Posterior vena cava (tissue), 2 donors: ENCODE measurements around the gene PIF1. TPM values are rescaled to one million over a fixed set of nuclear protein-coding genes. Genes with fewer than 3 reads are reported as not detected.
A peak's percentile ranks its signal among the peaks of the same experiment; 100 is the strongest.

Source experiments
- DNase-seq: peaks from one replicate; pipeline ENCODE4 v3.0.0-alpha.2; 2020; ENCODE audit warnings: low spot score
- intact Hi-C, 2 donors: fragments of 100-400 bp; cut with DNase I; formaldehyde crosslinking; loops; one replicate each; pipeline versions ENCODE4 v1.14.1 to v1.14.2; 2022 to 2023
- total RNA-seq, 2 donors: library from RNA; stranded (reverse); fragmentation: NEBNext Ultra II Directional; extraction: Animal tissue kit (Norgen Biotek cat#: 25700); gene quantifications; one replicate each; pipeline ENCODE4 v1.2.1, GENCODE V29; 2021
- donor health status: DM: yes; HTN: yes; CAD: no.
- donor health status: DM: yes; HTN: yes; CAD: no.

PIF1 gene
- total RNA-seq, 2 donors from 2014 or later: 0.95 to 1.9 TPM

DNA sequence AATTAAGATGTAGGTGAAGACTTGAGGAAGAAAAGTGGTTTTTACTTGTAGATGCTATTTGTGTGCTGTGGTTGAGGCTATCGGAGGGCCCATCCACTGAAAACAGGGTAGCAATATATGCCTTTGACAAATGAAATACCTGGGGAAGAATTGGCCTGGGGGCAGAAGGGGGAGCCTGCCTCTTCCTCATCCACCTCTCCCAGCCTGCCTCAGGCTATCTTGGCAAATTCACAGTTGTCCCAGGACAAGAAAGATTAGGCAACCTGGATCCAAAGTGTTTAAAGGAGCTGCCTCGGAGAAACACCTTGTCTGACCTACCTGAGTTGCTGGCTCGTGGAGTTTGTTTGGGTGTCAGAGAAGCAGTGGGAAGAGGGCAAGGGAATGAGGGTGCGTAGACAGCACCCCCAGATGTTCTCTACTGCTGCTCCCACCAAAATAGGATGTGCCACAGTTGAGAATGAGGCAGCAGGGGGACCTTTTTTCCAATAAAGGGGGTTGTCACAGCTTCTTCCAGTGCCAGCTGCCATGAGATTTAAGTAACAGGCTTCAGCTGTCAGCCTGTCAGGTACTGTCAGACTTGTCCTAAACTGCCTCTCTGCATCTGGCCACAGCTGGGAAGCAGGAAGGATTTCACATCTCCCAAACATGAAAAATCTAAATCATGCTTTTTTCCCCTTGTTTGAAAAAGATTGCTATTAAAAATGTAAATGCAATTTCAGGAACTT, 25.5 kb upstream of the PIF1 start:
- no peak for DNase-seq
- intact Hi-C loops: loop anchor here in 1 of 2 donors (5.0 kb wide), 1 partner anchor 171 kb away; no protein-coding TSS in a partner anchor

DNA sequence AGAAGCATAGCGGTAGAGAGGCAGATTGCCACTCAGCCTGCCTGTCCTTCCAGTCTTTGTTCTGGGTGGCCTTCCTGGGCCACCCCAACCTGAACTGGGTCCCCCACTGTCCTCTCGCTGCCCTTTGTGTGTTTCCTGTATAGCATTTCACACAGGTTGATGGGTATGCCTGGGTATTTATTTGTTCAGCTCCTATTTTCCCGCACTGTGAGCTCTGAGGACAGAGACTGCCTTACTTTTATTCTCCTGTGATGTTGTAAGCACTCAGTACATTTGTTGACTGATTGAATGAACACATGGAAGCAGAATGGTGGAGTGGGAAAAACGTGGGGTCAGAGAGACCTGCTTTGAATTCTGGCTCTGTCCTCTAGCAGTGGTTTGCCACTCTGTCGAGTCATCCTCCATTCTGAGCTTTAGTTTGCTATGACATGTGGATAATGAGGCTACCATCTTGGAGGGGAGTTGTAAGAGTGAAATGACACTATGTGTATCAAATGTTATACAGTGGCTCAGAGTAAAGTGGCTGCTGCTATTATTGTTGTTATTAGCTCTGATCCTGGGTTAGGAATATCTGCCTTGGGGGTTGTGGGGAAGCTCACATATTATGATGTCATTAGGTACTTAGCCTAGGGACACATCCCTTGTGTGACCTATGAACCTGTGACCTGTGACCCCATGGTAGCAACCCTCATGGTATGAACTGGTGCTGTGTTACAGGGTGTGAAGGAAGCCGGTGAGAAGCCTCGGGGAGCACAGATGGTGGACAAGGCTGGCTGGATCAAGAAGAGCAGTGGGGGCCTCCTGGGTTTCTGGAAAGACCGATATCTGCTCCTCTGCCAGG, 22.6 kb upstream of the PIF1 start:
- intact Hi-C loops: loop anchor here in 1 of 2 donors (10.0 kb wide), 1 partner anchor 47 kb away; no protein-coding TSS in a partner anchor
- no peak for DNase-seq

DNA sequence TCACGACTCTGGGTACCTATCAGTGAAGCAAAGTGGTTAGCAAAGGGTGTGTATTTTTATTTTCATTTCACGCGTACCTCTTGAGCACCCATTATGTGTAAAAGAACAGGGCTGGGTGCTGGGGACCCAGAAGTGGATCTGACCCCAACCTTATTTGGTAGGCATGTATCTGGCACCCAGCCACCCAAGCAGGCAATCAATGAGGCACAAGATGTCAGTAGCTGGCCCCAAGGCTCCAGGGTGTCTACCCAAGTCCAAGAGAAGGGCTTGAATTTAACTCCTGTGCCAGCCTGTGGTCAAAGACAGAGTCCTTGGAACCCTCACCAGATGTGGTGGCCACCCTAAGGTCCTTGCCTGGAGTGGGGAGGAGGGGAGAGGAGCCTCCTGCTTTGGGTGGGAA, 22.0 kb upstream of the PIF1 start:
- no peak for DNase-seq
- intact Hi-C loops: loop anchor here in 1 of 2 donors (10.0 kb wide), 1 partner anchor 47 kb away; no protein-coding TSS in a partner anchor

DNA sequence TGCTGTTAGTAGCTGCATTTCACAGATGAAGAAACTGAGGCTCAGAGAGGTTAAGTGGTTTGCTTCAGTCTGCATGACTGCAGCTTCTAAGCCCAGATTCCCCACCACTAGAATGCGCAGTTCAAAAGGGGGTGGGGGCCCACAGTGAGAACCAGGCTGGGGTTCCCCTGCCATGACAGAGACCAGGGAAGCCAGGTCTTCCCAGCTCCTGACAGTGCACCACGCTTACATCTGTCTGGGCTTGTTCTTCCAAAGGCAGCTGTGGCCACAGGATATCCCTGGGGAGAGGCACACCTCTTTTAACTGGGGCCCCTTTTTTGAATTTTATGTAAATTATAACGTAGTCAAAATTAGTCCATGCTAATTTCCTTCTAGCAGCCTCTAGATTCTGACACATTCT, 21.6 kb upstream of the PIF1 start:
- no peak for DNase-seq
- intact Hi-C loops: loop anchor here in 1 of 2 donors (10.0 kb wide), 1 partner anchor 48 kb away; no protein-coding TSS in a partner anchor

DNA sequence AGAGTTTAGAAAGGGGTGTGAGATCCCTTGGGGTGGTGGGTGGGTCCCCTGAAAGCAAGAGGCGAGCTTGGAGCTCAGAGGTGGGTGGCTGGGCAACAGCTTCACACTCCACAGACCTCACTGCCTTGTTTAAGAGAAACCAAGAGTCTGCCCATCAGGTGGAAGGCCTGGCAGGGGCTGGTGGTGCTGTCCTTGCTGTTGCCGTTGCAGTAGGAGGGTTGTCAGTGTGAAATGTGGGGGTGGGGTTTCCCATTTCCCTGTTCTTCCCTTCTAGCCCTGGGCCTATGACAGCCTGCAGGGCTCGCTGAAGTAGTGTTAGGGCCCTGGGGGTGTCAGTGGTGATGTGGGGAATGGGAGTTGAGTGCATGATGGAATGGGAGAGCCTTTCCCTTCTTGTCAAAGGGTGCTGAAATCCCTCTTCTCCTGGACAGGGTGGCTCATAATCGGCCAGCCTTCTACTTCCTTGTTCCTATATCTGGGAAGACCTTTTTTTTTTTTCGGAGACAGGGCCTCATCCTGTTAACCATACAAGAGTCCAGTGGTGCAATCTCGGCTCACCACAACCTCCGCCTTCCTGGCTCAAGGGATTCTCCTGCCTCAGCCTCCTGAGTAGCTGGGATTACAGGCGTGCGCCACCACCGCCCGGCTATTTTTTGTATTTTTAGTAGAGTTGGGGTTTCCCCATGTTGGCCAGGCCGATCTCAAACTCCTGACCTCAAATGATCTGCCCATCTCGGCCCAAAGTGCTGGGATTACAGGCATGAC, 20.6 kb upstream of the PIF1 start:
- no peak for DNase-seq
- intact Hi-C loops: loop anchor here in 1 of 2 donors (10.0 kb wide), 1 partner anchor 49 kb away; no protein-coding TSS in a partner anchor

DNA sequence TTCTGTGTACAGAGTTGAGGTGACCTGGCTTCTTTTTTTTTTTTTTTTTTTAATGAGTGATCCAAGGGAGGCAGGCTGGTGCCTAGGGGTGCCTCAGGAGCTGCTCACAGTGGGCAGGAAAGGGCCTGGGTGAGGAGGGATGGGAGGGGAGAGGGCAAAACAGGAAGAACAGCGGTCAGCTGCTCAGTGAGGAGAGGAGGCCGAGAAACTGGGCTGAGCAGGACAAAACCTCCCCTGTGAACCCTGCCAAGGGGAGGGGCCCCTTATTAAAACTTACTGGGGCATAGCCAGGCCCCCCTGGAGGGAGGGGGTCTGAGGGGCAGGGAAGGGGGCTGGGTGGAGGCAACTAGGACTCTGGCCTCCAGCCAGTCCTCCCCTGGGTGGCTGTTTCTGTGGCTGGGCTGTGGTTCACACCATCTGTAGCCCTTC, 19.8 kb upstream of the PIF1 start:
- DNase-seq: no peak
- intact Hi-C loops: loop anchor here in 1 of 2 donors (10.0 kb wide), 1 partner anchor 50 kb away; no protein-coding TSS in a partner anchor

DNA sequence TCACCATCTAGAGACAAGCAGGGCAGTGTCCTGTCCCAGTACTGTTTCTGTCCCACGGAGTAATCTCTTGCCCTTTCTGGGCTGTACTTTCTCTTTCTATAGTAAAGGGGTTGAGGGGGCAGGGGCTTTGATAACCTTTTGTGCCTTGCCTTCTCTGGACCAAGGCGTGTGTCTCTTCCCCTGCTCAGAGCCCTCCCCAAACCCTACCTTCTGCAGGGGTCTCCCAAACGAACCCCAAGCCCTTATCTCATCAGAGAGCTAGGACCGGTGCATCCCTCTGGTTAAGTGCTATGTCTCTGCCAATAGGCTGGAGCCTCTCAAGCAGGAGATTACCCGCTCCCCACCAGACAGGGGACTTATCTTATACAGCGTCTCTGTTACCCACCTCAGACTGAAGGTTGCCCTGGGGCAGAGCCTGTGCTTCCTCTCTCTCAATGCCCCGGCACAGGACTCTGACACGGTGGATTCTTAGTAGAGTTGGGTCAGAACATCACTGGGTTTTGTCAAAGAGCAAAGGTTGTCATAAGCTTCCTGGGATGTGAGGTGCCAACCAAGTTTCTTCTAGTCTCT, 19.2 kb upstream of the PIF1 start:
- intact Hi-C loops: loop anchor here (5.0 to 10.0 kb wide), 2 partner anchors 50 to 53 kb away; no protein-coding TSS in a partner anchor
- no peak for DNase-seq

DNA sequence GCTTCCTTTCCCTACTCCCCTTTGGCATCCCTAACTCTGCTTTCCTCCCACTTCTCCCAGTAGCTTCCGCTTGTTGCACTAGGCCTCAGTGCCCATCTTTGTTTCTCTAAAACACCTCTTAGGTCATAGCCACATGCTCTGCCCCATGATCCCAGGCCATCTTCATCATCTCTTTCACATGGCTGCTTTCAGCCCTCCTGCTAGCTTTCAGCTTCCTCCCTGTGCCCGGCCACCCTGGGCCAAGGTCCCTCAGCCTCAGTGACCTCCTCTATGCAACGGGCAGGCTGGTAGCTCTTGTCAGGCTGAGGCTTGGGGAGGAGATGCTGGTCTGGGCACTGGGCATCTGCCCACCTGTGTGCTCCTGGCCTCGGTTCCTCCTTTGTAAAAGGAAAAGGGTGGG, 18.5 kb upstream of the PIF1 start:
- DNase-seq: no peak
- intact Hi-C loops: loop anchor here (5.0 to 10.0 kb wide), 2 partner anchors 51 to 53 kb away; no protein-coding TSS in a partner anchor

DNA sequence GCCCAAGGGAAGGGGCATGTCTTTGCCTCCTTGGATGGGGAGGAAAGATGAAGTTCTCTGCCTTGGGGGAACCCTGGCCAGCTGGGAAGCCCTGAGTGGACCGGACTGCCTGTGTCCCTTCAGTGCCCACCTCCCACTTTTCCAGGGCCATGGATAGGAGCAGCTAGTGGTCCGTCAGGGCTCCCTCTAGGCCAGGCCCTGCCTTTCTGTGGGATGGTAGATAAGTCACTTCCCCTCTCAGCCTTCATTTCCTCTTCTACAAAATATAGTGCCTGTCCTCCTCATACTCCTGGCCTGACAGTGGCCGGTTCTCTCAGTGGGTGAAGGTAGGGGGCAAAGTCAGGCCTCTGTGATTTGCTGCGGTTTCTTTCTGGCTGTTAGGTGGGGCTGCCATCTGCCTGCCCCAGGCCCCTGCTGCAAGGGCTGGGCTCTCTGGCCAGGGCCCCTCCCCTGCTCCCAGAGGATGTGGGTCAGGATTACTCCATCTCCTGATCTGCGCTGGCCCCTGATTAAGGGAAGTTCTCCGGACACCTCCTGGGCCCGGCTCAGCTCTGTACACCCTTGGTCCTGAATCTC, 17.6 kb upstream of the PIF1 start:
- intact Hi-C loops: loop anchor here (5.0 to 10.0 kb wide), 2 partner anchors 52 to 54 kb away; no protein-coding TSS in a partner anchor
- peak; percentile 90 for DNase-seq

DNA sequence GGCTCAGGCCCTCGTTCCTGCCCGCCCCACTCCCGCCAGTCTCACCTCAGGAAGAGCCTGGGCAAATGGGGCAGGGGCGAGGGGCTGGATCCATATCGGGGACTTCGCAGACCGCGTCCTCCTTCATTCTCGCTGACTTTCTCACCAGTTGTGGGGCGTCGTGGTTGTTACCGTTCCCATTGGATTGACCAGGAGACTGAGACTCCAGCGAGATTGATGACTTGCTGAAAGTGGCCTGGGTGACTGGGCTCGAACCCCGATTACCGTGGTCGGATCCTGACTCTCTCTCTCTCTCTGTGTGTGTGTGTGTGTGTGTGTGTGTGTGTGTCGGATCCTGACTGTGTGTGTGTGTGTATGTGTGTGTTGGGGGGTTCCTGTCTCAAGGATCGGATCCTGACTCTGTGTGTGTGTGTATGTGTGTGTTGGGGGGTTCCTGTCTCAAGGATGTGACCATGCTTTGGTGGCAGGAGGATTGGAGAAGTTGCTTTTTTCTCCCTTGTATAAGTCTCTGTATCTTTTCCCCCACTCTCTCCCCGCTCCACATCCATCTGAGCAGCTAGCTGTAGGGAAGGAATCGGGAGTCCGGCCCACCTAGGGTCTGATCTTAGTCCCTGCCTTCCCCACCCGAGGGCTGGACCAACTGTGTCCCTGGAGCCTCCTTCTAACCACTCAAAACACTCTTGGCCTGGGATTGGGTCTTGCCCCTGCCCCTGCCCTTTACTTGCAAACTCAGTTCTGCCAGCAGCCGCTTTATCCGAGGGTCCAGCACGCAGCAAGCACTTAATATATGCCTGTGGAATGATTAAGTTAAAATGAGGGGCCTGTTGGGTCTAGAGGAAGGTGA, 16.9 kb upstream of the PIF1 start:
- no peak for DNase-seq
- intact Hi-C loops: loop anchor here (5.0 to 10.0 kb wide), 2 partner anchors 52 to 55 kb away; no protein-coding TSS in a partner anchor

DNA sequence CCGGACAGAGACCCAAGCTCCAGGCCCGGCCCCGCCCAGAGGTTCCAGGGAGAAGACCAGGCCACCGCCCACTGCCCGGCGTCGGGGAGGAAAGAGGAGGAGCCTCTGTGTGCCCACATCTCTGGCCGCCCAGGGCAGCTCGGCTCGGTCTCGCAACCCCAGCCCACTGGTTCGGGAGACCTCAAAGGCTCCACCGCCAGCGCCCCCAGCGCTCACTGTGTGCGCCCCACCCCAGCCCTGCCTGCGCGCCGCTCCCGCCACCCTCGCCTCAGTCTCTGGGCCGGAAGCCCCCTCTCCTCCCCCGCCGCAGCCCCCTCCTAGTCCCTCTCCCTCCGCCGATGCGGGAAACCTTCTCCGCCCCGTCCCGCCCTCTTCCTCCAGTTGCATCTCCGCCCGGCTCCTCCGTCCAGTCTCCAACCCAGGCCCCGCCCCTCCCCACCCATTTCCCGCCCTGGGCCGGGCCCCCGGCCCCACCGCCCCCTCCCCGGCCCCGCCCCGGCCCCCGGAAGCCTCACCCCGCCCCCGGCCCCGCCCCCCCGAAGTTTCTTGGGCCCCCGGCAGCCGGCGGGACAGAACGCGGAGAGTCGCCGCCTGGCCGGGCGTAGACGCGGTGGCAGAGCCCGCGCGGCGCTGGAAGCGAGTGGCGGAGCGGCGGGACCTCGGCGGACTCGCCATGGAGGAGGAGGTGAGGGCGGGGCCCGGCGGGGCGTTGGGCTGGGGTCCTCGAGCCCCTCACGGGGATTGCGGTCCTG, 16.1 kb upstream of the PIF1 start, which contains the start of gene PLEKHO2:
PLEKHO2 (plus strand) TSS at position 572 of the 752 bp plus-strand sequence; CDS start at position 674, 102 bp downstream.
- intact Hi-C loops: loop anchor here (5.0 to 10.0 kb wide), 2 partner anchors 53 to 56 kb away; no protein-coding TSS in a partner anchor

DNA sequence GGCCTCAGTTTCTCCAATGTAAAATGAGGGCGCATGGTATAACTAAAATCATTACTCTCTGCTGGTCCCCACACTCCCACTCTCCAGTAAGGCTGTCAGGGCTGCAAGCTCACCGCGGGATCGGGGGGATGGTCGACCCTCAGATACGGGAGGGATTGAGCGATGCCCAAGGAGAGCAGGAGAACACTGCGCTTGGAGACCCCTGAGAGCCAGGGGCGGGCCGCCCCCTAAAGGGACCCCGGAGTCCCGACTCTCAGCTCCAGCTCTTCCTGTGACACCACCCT, 15.6 kb upstream of the PIF1 start:
- DNase-seq: no peak
- intact Hi-C loops: loop anchor here (5.0 to 10.0 kb wide), 2 partner anchors 54 to 56 kb away; no protein-coding TSS in a partner anchor

More for the DNA sequence above, 16.1 kb upstream of the PIF1 start, which contains the start of gene PLEKHO2:
- DNase-seq: peak; percentile 99

DNA sequence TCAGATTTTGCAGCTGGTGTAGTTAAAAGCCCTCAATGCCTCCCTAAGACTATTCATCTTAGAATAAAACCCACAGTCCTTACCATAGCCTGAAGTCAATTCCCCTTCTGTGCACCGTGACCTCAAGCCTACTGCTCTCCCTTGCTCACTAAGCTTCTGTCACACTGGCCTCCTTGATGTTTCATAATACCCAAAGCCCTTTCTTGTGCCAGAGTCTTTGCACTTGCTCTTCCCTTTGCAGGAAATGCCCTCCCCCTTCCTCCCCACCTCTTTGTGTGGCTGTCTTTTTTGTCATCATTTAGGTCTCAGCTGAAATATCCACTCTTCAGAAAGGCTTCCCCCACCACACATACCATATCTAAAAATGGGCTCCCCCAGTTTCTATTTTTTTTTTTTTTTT, 12.1 kb upstream of the PIF1 start:
- no peak for DNase-seq
- intact Hi-C loops: no loop called here

DNA sequence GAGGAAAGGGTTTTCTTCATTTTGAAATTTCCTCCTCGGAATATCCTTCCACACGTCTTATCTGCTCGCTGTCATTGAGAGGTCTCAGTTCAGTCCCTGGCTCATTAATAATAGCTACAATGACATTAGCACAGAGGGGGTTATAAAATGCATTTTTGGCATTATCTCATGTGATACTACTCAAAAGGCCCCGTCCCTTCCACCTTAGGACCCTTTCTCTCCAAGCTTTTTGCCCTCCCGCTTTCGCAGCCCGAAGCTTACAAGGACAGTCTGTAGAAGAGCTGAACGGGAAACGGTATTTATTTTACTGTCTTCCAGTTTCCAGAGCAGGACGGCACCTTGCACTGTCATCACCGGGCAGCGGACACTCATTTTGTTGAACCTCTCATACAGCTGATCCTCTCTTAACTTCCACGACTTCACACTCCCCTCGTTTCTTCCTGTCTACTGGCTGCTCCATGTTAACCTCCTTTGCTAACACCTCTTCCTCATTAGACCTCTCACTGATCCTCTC, 10.6 kb upstream of the PIF1 start:
- DNase-seq: no peak
- intact Hi-C loops: no loop called here

DNA sequence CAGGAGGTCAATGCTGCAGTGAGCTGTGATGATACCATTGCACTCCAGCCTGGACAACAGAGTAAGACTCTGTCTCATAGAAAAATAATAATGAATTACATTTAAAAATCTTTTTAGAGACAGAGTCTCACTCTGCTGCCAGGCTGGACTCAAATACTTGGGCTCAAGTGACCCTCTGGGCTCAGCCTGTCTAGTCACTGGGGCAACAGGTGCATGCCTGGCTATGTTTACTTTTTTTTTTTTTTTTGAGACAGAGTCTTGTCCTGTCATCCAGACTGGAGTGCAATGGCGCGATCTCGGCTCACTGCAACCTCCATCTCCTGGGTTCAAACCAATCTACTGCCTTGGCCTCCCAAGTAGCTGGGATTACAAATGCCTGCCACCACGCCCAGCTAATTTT, 8.2 kb upstream of the PIF1 start:
- intact Hi-C loops: no loop called here
- no peak for DNase-seq

DNA sequence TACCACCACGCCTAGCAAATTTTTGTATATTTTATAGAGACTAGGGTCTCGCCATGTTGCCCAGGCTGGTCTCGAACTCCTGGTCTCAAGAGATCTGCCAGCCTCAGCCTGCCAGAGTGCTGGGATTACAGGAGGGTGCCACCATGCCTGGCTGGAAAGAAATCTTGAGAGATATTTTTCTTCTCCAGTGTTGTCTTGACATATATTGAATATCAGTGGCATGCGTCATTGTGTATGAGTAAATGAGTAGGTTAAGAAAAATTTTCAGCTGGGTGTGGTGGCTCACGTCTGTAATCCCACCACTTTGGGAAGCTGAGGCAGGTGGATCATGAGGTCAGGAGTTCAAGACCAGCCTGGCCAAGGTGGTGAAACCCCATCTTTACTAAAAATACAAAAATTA, 3.5 kb upstream of the PIF1 start:
- intact Hi-C loops: loop anchor here in 1 of 2 donors (5.0 kb wide), 1 partner anchor 468 kb away; the partner anchor contains the start of gene RNU5A-1
- DNase-seq: no peak
